ENCODE measurements around the gene OAS1.

GRCh38 chr12:112950701-112951100 lies 43.9 kb downstream of the OAS1 start:
- TF ChIP-seq POLR2A (IDR thresholded peaks at IDR 0.05) = no peak
- TF ChIP-seq, protein P1, sequence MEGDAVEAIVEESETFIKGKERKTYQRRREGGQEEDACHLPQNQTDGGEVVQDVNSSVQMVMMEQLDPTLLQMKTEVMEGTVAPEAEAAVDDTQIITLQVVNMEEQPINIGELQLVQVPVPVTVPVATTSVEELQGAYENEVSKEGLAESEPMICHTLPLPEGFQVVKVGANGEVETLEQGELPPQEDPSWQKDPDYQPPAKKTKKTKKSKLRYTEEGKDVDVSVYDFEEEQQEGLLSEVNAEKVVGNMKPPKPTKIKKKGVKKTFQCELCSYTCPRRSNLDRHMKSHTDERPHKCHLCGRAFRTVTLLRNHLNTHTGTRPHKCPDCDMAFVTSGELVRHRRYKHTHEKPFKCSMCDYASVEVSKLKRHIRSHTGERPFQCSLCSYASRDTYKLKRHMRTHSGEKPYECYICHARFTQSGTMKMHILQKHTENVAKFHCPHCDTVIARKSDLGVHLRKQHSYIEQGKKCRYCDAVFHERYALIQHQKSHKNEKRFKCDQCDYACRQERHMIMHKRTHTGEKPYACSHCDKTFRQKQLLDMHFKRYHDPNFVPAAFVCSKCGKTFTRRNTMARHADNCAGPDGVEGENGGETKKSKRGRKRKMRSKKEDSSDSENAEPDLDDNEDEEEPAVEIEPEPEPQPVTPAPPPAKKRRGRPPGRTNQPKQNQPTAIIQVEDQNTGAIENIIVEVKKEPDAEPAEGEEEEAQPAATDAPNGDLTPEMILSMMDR (IDR thresholded peaks at IDR 0.05) = no peak

All from esophagus squamous epithelium (tissue), 4 donors.